Fibroblast of upper back skin (primary cell): Measurements from ENCODE around the gene MAP7D2.

Experiments
- DNase-seq: peaks from one replicate; pipeline ENCODE4 v3.0.0-alpha.2; 2013

MAP7D2 gene

GRCh38 chrX:20037186-20037585 lies 79.5 kb downstream of the MAP7D2 start:
- no peak for DNase-seq

DNA sequence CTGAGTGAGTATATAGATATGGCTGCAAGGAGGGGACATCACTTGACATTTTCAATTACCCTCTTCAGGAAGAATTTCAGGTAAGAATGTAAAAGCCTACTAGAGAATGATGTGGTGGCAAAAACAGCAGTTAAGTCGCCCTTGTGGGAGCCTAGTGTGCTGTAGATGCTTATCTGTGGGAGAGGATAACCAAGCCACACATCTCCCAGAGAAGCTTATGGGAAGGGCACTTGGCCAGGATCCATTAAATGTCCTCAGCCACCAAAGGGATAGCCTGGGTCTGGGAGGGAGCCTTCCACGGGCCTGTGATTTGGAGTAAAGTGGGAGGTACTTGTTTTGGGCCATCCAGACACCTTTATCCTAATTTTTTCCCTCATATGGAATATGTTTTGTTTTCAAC lies 84.5 kb downstream of the MAP7D2 start:
- no peak for DNase-seq

DNA sequence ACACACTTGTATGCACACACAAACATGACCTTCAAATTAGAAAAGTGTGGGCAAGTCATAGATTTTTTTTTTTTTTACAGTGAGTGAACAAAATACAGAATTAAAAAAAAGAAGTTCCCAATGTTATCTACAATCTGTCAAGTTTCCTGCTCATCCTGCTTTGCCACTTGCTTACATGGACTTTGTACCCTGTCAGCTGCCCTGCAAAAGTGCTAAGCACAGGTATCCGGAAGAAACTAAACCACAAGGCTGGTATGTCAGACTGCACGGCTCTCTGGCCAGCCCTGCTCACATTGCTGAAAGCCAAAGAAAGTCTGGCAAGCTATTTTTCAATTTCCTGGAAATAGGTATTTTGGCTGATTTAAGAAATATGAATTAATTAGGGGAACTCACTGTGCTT lies 87.0 kb downstream of the MAP7D2 start:
- no peak for DNase-seq

GRCh38 chrX:20028588-20028987 lies 88.1 kb downstream of the MAP7D2 start:
- DNase-seq = no peak

- peak; percentile 71 for DNase-seq
Observed at GRCh38 chrX:20026278-20026677, 90.4 kb downstream of the MAP7D2 start.

DNA sequence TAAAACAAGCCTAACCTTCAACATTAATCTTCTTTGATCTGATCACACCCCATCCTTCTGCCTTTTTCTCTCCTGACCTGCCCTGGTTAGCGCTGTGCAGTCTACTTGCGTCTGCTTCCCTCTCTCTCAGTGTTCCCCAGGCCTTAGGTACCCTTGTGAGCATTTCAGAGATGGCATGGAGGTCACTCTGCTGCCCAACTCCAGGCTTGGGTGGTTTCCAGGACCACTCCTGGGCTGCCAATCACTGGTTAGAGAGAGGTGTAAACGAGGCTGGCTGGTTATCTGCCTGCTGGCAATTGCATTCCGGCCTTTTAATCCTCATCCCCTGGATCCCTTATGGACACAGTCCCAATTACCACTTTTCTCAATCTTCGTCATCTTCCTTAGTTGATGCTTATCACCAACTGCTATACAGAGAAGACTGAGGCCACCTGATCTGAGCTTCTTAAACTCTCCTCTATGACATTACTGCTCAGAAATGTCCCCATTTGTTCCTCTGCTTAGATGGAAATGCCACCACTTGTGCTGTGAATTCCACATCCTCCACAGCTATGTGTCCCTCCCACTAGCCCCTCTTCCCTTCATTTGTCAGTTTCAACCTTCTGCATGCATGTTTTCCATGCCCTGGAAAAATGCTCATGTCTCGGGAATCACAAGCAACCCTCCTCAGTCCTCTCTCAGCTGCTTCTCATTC lies 96.9 kb downstream of the MAP7D2 start:
- no peak for DNase-seq

DNA sequence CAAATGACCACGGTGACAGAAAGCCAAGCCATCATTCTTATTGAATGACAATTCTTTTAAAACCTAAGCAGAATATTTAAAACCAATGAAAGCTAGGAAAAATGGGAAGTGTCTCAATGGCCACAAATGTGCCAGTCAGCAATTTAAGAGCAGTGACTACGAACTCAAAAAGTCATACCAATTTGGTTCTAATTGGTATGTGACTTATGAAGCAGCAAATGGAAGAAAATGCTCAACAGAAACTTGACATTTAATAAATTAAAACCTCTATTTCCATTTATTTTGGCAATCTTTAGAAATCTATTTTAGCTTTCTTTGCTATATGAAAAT lies 100.1 kb downstream of the MAP7D2 start:
- no peak for DNase-seq

- DNase-seq = peak; percentile 93
Observed at GRCh38 chrX:20015945-20016615, 100.6 kb downstream of the MAP7D2 start.

- peak; percentile 23 for DNase-seq
Observed at GRCh38 chrX:20015422-20015821, 101.3 kb downstream of the MAP7D2 start.

- no peak for DNase-seq
Observed at GRCh38 chrX:20011608-20012007, 105.1 kb downstream of the MAP7D2 start.

GRCh38 chrX:20007962-20008622 lies 108.6 kb downstream of the MAP7D2 start:
- no peak for DNase-seq

DNA sequence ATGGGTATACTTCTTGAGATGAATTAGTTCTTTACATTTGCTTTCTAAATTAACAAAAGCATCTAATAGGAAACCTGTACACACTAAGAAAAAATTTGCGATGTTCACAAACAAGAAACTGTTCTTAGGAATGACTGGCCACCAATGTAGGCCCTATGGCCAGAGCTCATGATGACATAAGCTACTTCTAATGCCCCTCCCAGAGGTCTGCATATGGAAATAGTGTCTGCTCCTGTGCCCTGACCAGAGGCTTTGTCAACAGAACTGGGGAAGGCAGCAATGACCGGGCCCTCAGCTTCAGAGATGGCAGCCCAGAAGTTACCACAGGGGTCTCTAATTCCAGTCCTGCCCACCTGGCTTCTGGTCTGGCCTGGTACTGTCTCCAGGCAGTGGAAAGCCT lies 110.8 kb downstream of the MAP7D2 start:
- no peak for DNase-seq

GRCh38 chrX:20001588-20001987 lies 115.1 kb downstream of the MAP7D2 start:
- DNase-seq = no peak

- DNase-seq = no peak
Observed at GRCh38 chrX:19991350-19991718, 125.4 kb downstream of the MAP7D2 start.

- DNase-seq = peak; percentile 85
Observed at GRCh38 chrX:19990556-19991349, 126.0 kb downstream of the MAP7D2 start, which contains the start of gene BCLAF3. BCLAF3 (minus strand) TSS chrX:19991061; CDS start chrX:19970264, 20,797 bp downstream.

DNA sequence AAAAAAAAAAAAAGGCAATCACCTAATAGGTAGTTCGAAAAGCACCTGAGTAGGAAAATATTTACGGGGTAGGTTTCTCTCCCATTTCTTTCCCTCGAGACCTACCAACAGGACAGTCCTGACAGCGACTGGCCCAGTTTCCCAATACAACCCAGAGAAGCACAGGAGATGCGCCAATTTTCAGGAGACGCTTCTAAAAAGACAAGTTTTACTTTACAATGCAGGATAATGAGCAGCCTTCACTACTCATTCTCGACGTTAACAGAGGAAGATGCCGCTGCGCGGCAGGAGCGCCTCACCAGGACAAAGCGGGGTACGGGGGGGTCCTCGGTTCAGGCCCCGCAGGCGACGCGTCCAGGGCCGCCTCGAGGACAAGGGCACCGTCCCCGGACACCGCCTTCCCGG lies 126.6 kb downstream of the MAP7D2 start:
- DNase-seq = no peak

GRCh38 chrX:19987856-19988255 lies 128.9 kb downstream of the MAP7D2 start:
- no peak for DNase-seq

DNA sequence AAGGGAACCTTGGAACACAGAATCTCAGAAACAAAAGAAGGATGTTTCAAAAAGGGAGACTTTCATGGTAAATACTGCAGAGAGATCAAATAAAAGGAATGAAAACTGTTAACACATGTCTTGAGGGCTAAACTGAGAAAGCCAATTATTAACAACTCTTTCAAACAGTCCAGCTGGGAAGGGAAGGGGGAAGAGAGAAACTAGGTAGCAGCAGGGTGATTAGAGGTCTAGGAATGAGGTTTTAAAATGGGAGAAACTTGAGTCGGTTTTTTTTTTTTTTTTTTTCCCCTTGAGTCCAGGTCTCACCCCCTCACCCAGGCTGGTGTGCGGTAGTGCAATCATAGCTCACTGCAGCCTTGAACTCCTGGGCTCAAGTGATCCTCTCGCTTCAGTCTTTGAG lies 130.2 kb downstream of the MAP7D2 start:
- DNase-seq = no peak

DNA sequence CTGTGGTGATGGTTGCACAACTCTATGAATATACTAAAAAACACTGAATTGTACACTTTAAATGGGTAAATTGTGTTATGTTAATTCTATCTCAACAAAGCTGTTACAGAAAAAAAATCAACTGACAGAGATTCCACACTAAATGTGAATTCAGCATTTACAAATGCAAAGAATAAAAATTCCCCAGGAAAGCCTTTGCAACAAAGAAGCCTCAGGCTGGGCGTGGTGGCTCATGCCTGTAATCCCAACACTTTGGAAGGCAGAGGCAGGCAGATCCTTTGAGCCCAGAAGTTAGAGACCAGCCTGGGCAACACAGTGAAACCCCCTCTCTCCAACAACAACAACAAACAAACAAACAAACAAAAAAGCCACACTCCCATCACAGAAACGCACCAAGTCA lies 134.8 kb downstream of the MAP7D2 start:
- DNase-seq = no peak

- no peak for DNase-seq
Observed at GRCh38 chrX:19975845-19976244, 140.9 kb downstream of the MAP7D2 start.

GRCh38 chrX:19972984-19973383 lies 143.7 kb downstream of the MAP7D2 start:
- DNase-seq = no peak

GRCh38 chrX:19968276-19968675 lies 148.4 kb downstream of the MAP7D2 start:
- DNase-seq = no peak

GRCh38 chrX:19966056-19966455 lies 150.7 kb downstream of the MAP7D2 start:
- no peak for DNase-seq
